ENCODE data around the gene ABCA10.

GRCh38 chr17:69213059-69213813, 15.4 kb downstream of the ABCA10 start:
- TF ChIP-seq CTCF (IDR thresholded peaks at IDR 0.05) (no peak), EP300 (IDR thresholded peaks at IDR 0.05) (no peak), POLR2A (IDR thresholded peaks at IDR 0.05) (no peak), POLR2AphosphoS5 (IDR thresholded peaks at IDR 0.05) (no peak)
